Left renal pelvis (tissue), 4 donors: ENCODE results near the gene TJP3. TPM values are rescaled to one million over a fixed set of nuclear protein-coding genes. Genes with fewer than 3 reads are reported as not detected.

Source experiments
- DNase-seq, 4 donors: peaks; one replicate each; pipeline ENCODE4 v3.0.0-alpha.2; 2013; ENCODE audit warnings: low read depth in 4 of 4, low spot score in 3 of 4
- polyA plus RNA-seq, 4 donors: library from polyadenylated mRNA; unstranded; fragments of 120-200 nt; gene quantifications; one replicate each; pipeline ENCODE4 v1.2.1, GENCODE V29; 2013; ENCODE audit not compliant: insufficient read length in 4 of 4

Gene TJP3
- polyA plus RNA-seq, 4 donors, result 0.89 to 17.2 (median 8.7) TPM

GRCh38 chr19:3670796-3671679 lies 37.1 kb upstream of the TJP3 start:
- no peak for DNase-seq

- DNase-seq, result no peak
Measured at GRCh38 chr19:3671680-3672574, 36.3 kb upstream of the TJP3 start.

GRCh38 chr19:3672575-3672948 lies 35.6 kb upstream of the TJP3 start:
- no peak for DNase-seq

GRCh38 chr19:3672993-3673392 lies 35.2 kb upstream of the TJP3 start:
- no peak for DNase-seq

- DNase-seq, result no peak
Measured at GRCh38 chr19:3673506-3674439, 34.4 kb upstream of the TJP3 start.

GRCh38 chr19:3674784-3675543 lies 33.2 kb upstream of the TJP3 start:
- DNase-seq, result no peak

- DNase-seq, result no peak
Measured at GRCh38 chr19:3678188-3678587, 30.0 kb upstream of the TJP3 start.

GRCh38 chr19:3679138-3679537 lies 29.0 kb upstream of the TJP3 start:
- no peak for DNase-seq

- no peak for DNase-seq
Measured at GRCh38 chr19:3679581-3679980, 28.6 kb upstream of the TJP3 start.

- DNase-seq, result no peak
Measured at GRCh38 chr19:3680939-3681338, 27.2 kb upstream of the TJP3 start.

GRCh38 chr19:3682286-3682685 lies 25.9 kb upstream of the TJP3 start:
- no peak for DNase-seq

- no peak for DNase-seq
Measured at GRCh38 chr19:3682741-3683404, 25.3 kb upstream of the TJP3 start.

- DNase-seq, result no peak
Measured at GRCh38 chr19:3683405-3684053, 24.7 kb upstream of the TJP3 start.

GRCh38 chr19:3684054-3684816 lies 23.9 kb upstream of the TJP3 start:
- DNase-seq, result no peak

GRCh38 chr19:3684817-3685410 lies 23.3 kb upstream of the TJP3 start:
- DNase-seq, result no peak

GRCh38 chr19:3687393-3687773 lies 20.8 kb upstream of the TJP3 start:
- no peak for DNase-seq

- DNase-seq, result no peak
Measured at GRCh38 chr19:3687774-3688706, 20.1 kb upstream of the TJP3 start.
